K562 (cell line): Measurements from ENCODE around the gene NEK1. TPM values are rescaled to one million over a fixed set of nuclear protein-coding genes. Genes with fewer than 3 reads are reported as not detected.
A peak's percentile ranks its signal among the peaks of the same experiment; 100 is the strongest.

Experiments used
- ARID3A ChIP-seq: IDR thresholded peaks from 2 replicates; pipeline ENCODE4 v1.6.1; 2012; ENCODE audit warnings: low read depth, low read length, improper control_type of control experiment, borderline replicate concordance
- CC2D1A ChIP-seq: fragments of 450-650 bp; IDR thresholded peaks from 2 replicates; pipeline ENCODE4 v1.6.1; 2017; ENCODE audit warnings: mild to moderate bottlenecking
- CUX1 ChIP-seq: fragments of 200-800 bp; sonication (Bioruptor generic); IDR thresholded peaks from 2 replicates; pipeline ENCODE4 v1.6.1; 2016; ENCODE audit warnings: missing genetic modification characterization, missing compliant biosample characterization
- E2F1 ChIP-seq: sonication (generic); formaldehyde crosslinking; IDR thresholded peaks from 2 replicates; pipeline ENCODE4 v1.8.1; 2023; ENCODE audit warnings: mild to moderate bottlenecking, missing genetic modification reagents, moderate library complexity
- EWSR1 ChIP-seq: fragments of 450-650 bp; IDR thresholded peaks from 2 replicates; pipeline ENCODE4 v1.6.1; 2018; ENCODE audit warnings: borderline replicate concordance, mild to moderate bottlenecking, low read depth, moderate library complexity; ENCODE audit not compliant: partially characterized antibody
- FOXA3 ChIP-seq, 2 experiments: fragments of 450-650 bp in 1 of 2; sonication (generic) in 1 of 2; formaldehyde crosslinking; IDR thresholded peaks in 1 of 2; conservative IDR thresholded peaks in 1 of 2; 2 replicates each; pipeline versions ENCODE4 v1.4.0 to v1.8.0; 2020 to 2022; ENCODE audit warnings: mild to moderate bottlenecking in 2 of 2, missing genetic modification reagents in 1 of 2
- FOXM1 ChIP-seq, 2 experiments: fragments of 450-650 bp in 1 of 2; sonication (generic) in 1 of 2; formaldehyde crosslinking in 1 of 2; IDR thresholded peaks; 2 replicates each; pipeline versions ENCODE4 v1.6.1 to v1.9.0; 2017 to 2022; ENCODE audit warnings: low read depth in 2 of 2, mild to moderate bottlenecking in 2 of 2, missing genetic modification reagents in 1 of 2, moderate library complexity in 1 of 2
- HDAC6 ChIP-seq: IDR thresholded peaks from 2 replicates; pipeline ENCODE4 v1.6.1; 2012; ENCODE audit warnings: low read depth, mild to moderate bottlenecking, control low read depth, inconsistent platforms, low read length, moderate library complexity
- POLR2AphosphoS5 ChIP-seq: IDR thresholded peaks from 2 replicates; pipeline ENCODE4 v1.6.1; 2011; ENCODE audit warnings: mild to moderate bottlenecking, low read depth, low read length, moderate library complexity; ENCODE audit not compliant: control insufficient read depth, insufficient read depth
- SFPQ ChIP-seq: fragments of 200-400 bp; formaldehyde crosslinking; IDR thresholded peaks from 2 replicates; pipeline ENCODE4 v1.6.1; 2017; ENCODE audit warnings: mild to moderate bottlenecking, low read depth, low read length, moderate library complexity
- ZNF707 ChIP-seq: fragments of 250-450 bp; sonication (Bioruptor Pico); conservative IDR thresholded peaks from 2 replicates; pipeline ENCODE4 v1.8.0; 2022; ENCODE audit warnings: inconsistent platforms, mild to moderate bottlenecking, moderate library complexity
- polyA plus RNA-seq, 8 experiments: library from polyadenylated mRNA; depleted of rRNA in 4 of 8; stranded (reverse) in 5 of 8; unstranded in 3 of 8; fragments of >200 nt; fragmentation: Nextera tagmentation in 2 of 8; fragmentation: Illumina TruSeq in 1 of 8; extraction: Ambion mirVana in 2 of 8; extraction: Trizol in 1 of 8; gene quantifications; 2 replicates each; pipeline versions ENCODE4 v1.2.1 to v1.2.3, GENCODE V29; 2011 to 2014; ENCODE audit warnings: inconsistent platforms in 1 of 8, missing spikeins in 1 of 8
- total RNA-seq, 7 experiments: library from RNA; depleted of rRNA in 6 of 7; stranded (reverse); fragments of >200 nt in 6 of 7; fragmentation: Illumina TruSeq in 2 of 7; extraction: Trizol in 2 of 7; gene quantifications; 2 replicates each; pipeline versions ENCODE4 v1.2.1 to v1.2.3, GENCODE V29; 2011 to 2021; ENCODE audit warnings: low replicate concordance in 1 of 7

NEK1 gene
- total and polyA plus RNA-seq, 9 of the 15 experiments (the other 6 are each of a cell fraction or from before 2014, with no cell fraction given), result 6.2 to 15.7 (median 10.3) TPM

- TF ChIP-seq EWSR1 (no peak), CUX1 (CRISPR knock-in tag) (no peak), ARID3A (no peak), FOXM1 (IDR thresholded peaks at IDR 0.05; ENCODE audit: low read depth) (no peak), FOXM1 (CRISPR knock-in tag; IDR thresholded peaks at IDR 0.05; ENCODE audit: low read depth) (no peak), E2F1 (no peak), FOXA3 (CRISPR knock-in tag; conservative IDR thresholded peaks at IDR 0.05 in 1 of 2, IDR thresholded peaks at IDR 0.05 in 1 of 2) (0 out of 4 replicates have a peak, but pooled peaks of 1 of the 2 experiments have one; percentile 1), ZNF707 (CRISPR knock-in tag) (no peak), POLR2AphosphoS5 (peak; percentile 81), SFPQ (no peak), CC2D1A (no peak), HDAC6 (no peak)
Observed at GRCh38 chr4:169619958-169620879, 7.8 kb upstream of the NEK1 start, which contains the start of gene CLCN3 (continued).
